ENCODE results near the gene PLPP1.

The PLPP1 gene

GRCh38 chr5:55467862-55468551 is 66.8 kb downstream of the PLPP1 start:
- no peak for TF ChIP-seq SIN3A (IDR thresholded peaks at IDR 0.05; ENCODE audit: borderline replicate concordance, insufficient read depth, low read length)
- no peak for TF ChIP-seq TAF1 (IDR thresholded peaks at IDR 0.05; ENCODE audit: borderline replicate concordance, insufficient read depth, low read length)
- no peak for TF ChIP-seq REST (IDR thresholded peaks at IDR 0.05; ENCODE audit: insufficient read depth in 1 of 2, low read depth in 2 of 2, low read length in 2 of 2)
- TF ChIP-seq FOXP2 (optimal IDR thresholded peaks at IDR 0.05; ENCODE audit: borderline replicate concordance, extremely low read depth, extremely low read length, insufficient read depth) = no peak
- no peak for TF ChIP-seq POLR2AphosphoS5 (IDR thresholded peaks at IDR 0.05; ENCODE audit: low read depth, low read length)

- TF ChIP-seq SIN3A (IDR thresholded peaks at IDR 0.05; ENCODE audit: borderline replicate concordance, insufficient read depth, low read length) (no peak), FOXP2 (optimal IDR thresholded peaks at IDR 0.05; ENCODE audit: borderline replicate concordance, extremely low read depth, extremely low read length, insufficient read depth) (no peak), REST (IDR thresholded peaks at IDR 0.05; ENCODE audit: insufficient read depth in 1 of 2, low read depth in 2 of 2, low read length in 2 of 2) (no peak), TAF1 (IDR thresholded peaks at IDR 0.05; ENCODE audit: borderline replicate concordance, insufficient read depth, low read length) (no peak), POLR2AphosphoS5 (IDR thresholded peaks at IDR 0.05; ENCODE audit: low read depth, low read length) (no peak)
These were observed 71.2 kb downstream of the PLPP1 start for GRCh38 chr5:55463613-55464012.

DNA sequence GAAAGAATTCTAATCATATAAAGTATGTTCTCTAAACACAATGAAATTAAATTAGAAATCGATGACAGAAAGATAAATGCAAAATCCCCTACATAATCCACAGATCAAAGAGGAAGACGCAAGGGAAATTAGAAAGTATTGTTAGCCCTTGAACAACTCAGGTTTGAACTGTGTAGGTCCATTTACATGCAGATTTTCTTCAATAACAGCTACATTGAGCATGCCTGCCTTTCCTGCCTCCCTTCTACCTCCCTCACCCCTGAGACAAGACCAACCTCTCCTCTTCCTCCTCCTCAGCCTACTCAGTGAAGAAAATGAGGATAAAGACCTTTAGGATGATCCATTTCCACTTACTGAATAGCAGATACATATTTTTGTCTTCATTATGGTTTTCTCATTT is 75.2 kb downstream of the PLPP1 start:
- TF ChIP-seq REST (IDR thresholded peaks at IDR 0.05; ENCODE audit: insufficient read depth in 1 of 2, low read depth in 2 of 2, low read length in 2 of 2) (no peak), TAF1 (IDR thresholded peaks at IDR 0.05; ENCODE audit: borderline replicate concordance, insufficient read depth, low read length) (no peak)

DNA sequence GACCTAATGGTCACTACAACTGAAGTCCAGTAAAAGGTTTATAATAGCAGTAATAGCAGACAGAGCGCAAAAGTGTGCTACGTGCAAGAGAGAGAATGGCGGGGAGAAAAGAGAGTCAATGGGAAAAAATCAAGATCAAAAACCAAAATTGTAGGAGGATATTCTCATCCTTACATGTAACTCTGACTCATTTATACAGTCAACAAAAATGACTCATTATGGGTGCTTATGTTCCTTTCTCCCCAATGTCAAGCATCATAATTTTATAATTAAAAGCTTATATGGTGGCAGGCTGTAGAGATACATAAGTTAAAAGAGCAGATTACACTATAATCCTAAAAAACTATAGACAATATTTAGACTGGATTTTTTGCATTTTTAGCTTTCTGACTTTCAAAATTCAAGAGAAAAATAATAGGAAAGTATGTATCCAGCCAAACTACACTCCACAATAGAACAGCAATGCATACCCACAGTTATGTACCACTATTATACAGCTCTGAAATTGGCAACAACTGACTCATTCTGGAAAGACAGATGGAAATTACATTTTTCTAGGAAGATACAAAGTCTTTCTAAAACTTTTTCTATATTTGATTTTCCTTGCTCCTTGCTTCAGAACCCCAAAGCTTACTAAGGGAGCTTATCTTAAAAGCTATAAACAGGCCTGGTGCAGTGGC is 78.4 kb downstream of the PLPP1 start:
- TF ChIP-seq TAF1 (IDR thresholded peaks at IDR 0.05; ENCODE audit: borderline replicate concordance, insufficient read depth, low read length) (no peak), FOXP2 (optimal IDR thresholded peaks at IDR 0.05; ENCODE audit: borderline replicate concordance, extremely low read depth, extremely low read length, insufficient read depth) (no peak), POLR2AphosphoS5 (IDR thresholded peaks at IDR 0.05; ENCODE audit: low read depth, low read length) (no peak)

- TF ChIP-seq TAF1 (IDR thresholded peaks at IDR 0.05; ENCODE audit: borderline replicate concordance, insufficient read depth, low read length) (no peak), FOXP2 (optimal IDR thresholded peaks at IDR 0.05; ENCODE audit: borderline replicate concordance, extremely low read depth, extremely low read length, insufficient read depth) (no peak), REST (IDR thresholded peaks at IDR 0.05; ENCODE audit: insufficient read depth in 1 of 2, low read depth in 2 of 2, low read length in 2 of 2) (no peak), SIN3A (IDR thresholded peaks at IDR 0.05; ENCODE audit: borderline replicate concordance, insufficient read depth, low read length) (no peak), POLR2AphosphoS5 (IDR thresholded peaks at IDR 0.05; ENCODE audit: low read depth, low read length) (no peak)
These were observed 80.5 kb downstream of the PLPP1 start for GRCh38 chr5:55454282-55454681.
